Panc1 (cell line): ENCODE measurements around the gene CREB5.

ENCODE experiments used
- CTCF ChIP-seq: fragments of 450-650 bp; IDR thresholded peaks from 2 replicates; pipeline ENCODE4 v1.5.1; 2017; ENCODE audit warnings: mild to moderate bottlenecking
- POLR2AphosphoS5 ChIP-seq: IDR thresholded peaks from 2 replicates; pipeline ENCODE4 v1.6.1; 2012; ENCODE audit warnings: mild to moderate bottlenecking, low read depth, low read length, moderate library complexity
- TCF7L2 ChIP-seq: IDR thresholded peaks from 2 replicates; pipeline ENCODE4 v1.6.1; 2011; ENCODE audit warnings: mild to moderate bottlenecking, low read depth, low read length, inconsistent platforms

- TF ChIP-seq CTCF, result no peak
- TF ChIP-seq POLR2AphosphoS5, result no peak
- no peak for TF ChIP-seq TCF7L2
These were observed 411.3 kb downstream of the CREB5 start for GRCh38 chr7:28823582-28823981.
